IPS-11a (cell line): ENCODE results near the gene OIP5.
A peak's percentile ranks its signal among the peaks of the same experiment; 100 is the strongest.
"Not testable (repeated sequence)": the region's sequence is repeated elsewhere in the genome, so short reads cannot be mapped to it uniquely, and the experiment has no call there.

Experiments used
- H3K4me3 ChIP-seq: one replicate; pipeline ENCODE4 v1.5.1; 2013; ENCODE audit warnings: low read depth, low read length, control low read depth

Gene OIP5

DNA sequence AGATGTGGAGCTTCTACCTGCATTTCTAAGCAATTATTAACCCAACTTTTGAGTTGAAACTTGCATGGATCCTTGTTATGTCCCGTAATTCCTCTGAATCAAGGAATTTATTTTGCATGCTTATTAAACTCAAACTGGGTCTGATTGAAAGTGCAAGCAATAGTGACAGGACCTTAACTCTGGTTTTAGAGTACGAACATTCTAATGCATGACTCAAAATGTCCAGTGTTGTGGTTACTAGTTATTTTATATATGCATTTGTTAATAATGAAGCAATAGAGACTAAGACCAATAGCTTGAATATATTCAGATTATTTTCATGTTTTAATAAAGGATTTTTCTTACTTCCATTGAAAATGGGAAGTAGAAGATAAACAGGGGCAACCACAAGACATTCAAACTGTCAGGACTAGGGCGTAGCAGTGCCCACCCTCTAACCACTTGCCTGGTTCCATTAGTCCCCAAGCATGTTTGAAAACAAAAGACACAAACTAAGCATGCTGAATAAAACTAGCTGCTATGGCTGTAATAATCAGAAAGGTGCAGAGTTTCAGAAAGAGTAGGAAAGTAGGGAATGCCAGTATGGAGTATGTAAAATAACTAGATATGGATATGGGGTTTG lies 28.1 kb downstream of the OIP5 start:
- H3K4me3 ChIP-seq, result no peak overlapping the region

DNA sequence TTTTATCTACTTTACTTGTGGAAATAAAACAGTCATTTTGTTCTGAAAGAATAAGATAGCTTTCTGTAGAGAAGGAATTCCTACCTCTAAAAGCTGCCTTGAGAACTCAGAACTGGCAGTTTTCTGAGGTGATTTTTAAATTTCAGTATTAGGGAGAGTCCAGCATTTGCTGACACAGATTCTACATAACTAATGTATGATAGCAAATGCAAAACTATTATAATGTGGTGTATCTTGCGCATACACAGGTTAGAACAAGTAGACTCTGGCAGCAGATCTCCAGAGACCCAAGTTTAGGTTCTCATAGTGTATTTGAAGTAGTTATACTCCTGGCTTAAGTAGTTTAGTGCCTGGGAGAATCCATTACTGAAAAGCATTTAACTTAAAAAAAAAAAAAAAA lies 30.8 kb downstream of the OIP5 start:
- H3K4me3 ChIP-seq, result no peak overlapping the region

GRCh38 chr15:41301139-41301538 lies 31.3 kb downstream of the OIP5 start:
- not testable (repeated sequence) for H3K4me3 ChIP-seq

DNA sequence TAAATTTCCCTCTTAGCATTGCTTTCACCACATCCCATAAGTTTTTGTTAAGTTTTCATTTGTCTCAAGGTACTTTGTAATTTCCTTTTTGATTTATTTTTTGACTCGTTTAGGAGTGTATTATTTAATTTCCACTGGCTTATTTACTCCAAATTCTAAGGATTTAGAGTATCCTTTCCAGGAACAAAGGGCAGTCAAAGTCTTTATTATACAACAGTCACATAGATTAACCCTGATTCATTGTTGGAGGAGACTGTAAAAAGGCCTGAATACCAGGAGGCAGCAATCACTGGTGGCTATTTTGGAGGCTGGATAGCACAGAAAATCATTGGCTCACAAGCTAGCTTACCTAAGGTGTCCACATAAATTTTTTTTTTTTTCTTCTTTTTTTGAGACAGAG lies 39.9 kb downstream of the OIP5 start:
- no peak overlapping the region for H3K4me3 ChIP-seq

- no peak overlapping the region for H3K4me3 ChIP-seq
These were observed 41.2 kb downstream of the OIP5 start for GRCh38 chr15:41291065-41291631.

DNA sequence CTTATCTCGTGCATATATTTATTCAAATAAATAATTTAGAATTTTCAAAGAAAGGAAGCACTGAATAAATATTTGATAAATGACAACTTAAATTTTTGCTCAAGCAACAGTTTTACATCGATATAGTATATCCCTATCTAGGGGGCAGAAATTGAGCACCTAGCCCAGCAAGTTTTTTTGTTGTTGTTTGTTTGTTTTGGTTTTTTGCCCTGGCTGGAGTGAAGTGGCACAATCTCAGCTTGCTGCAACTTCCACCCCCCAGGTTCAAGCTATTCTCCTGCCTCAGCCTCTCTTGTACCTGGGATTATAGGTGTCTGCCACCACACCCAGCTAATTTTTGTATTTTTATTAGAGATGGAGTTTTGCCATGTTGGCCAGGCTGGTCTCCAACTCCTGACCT lies 42.4 kb downstream of the OIP5 start:
- H3K4me3 ChIP-seq, result no peak overlapping the region

GRCh38 chr15:41288464-41288863 lies 43.9 kb downstream of the OIP5 start:
- no peak overlapping the region for H3K4me3 ChIP-seq

DNA sequence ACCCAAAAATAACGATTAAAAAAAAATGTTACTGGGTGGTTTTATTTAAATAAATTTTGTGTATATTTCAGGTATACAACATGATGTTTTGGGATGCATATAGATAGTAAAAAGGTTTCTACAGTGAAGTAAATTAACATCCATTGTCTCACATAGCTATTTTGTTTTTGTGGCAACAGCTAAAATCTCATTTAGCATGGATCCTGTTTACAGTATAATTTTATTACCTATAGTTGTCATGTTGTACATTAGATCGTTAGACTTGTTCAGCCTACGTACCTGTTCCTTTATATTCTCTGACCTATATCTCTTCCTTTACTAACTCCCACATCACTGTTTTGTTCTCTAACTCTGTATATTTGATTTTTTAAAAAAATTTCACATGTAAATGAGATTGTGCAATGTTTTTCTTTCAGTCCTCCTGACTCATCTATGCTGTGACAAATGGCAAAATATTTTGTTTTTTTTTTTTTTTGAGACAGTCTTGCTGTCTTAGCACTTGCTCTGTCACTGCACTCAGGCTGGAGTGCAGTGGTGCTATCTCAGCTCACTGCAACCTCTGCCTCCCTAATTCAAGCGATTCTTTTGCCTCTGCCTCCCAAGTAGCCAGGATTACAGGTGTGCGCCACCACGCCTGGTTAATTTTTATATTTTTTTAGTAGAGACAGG lies 45.6 kb downstream of the OIP5 start:
- no peak overlapping the region for H3K4me3 ChIP-seq

DNA sequence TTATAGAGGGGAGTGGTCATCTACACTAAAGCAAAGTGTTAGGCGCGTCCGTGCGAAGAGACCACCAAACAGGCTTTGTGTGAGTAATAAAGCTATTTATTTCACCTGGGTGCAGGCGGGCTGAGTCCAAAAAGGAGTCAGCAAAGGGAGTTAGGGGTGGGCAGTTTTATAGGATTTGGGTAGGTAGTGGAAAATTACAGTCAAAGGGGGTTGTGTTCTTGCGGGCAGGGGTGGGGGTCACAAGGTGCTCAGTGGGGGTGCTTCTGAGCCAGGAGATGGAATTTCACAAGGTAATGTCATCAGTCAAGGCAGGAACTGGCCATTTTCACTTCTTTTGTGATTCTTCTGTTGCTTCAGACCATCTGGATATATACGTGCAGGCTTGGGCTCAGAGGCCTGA lies 47.1 kb downstream of the OIP5 start:
- H3K4me3 ChIP-seq, result peak overlapping the region; percentile 98

GRCh38 chr15:41284427-41285177 lies 47.8 kb downstream of the OIP5 start:
- peak overlapping the region; percentile 98 for H3K4me3 ChIP-seq

GRCh38 chr15:41283653-41284426 lies 48.6 kb downstream of the OIP5 start:
- peak overlapping the region; percentile 98 for H3K4me3 ChIP-seq

DNA sequence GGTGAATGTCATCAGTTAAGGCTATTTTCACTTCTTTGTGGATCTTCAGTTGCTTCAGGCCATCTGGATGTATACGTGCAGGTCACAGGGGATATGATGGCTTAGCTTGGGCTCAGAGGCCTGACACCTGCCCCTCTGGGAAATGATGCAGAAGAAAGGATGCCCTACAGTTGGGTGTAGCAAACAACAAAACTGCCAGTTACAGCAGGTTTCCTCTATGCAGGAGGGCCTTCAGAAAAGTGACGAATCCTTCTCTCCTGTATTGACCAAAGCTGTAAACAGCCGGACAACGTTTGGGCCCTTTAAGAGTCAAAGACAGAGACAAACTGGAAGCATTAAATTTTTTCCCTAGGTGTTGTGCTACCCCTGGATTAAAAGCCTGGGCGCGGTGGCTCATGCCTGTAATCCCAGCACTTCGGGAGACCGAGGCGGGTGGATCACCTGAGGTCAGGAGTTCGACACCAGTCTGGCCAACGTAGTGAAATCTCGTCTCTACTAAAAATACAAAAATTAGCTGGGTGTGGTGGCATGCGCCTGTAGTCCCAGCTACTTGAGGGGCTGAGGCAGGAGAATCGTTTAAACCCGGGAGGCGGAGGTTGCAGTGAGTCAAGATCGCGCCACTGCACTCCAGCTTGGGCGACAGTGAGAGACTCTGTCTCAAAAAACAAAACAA lies 49.3 kb downstream of the OIP5 start:
- H3K4me3 ChIP-seq, result peak overlapping the region; percentile 98

GRCh38 chr15:41282436-41282835 lies 50.0 kb downstream of the OIP5 start:
- not testable (repeated sequence) for H3K4me3 ChIP-seq

GRCh38 chr15:41281236-41281635 lies 51.2 kb downstream of the OIP5 start:
- no peak overlapping the region for H3K4me3 ChIP-seq

DNA sequence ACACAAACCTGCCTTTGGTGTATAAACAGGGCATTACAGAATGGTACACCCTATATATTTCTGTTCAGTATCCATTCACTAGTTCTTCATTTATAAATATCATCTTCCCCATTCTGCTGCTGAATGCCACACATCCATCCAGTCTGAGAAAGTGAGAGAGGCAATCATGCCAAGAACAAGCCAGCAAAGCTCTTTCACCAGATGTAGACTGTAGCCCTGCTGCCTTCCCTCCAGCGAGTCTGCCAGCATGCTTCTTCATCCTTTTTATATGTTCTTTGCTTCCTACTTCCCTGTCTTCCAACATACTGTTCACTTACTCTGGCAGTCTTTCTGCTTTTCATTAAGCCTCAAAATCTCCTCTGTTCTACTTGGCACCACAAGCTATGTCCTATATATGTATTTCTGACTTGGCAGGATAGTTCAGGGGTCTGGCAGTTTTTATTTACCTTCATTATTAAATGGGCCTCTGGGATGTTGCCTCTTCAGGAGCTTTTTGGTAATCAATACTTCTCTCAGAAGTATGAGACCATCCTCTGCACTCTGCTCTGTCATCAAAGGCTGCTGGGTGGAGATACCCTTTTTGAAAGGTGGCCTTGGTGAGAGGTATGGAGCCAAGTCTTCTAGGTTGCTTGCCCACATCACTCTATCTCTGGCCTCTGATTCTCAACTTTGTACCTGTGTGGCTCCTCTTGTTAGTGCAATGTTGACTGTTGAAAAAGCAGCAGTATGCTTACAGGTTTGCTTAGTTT lies 52.7 kb downstream of the OIP5 start:
- H3K4me3 ChIP-seq, result no peak overlapping the region

GRCh38 chr15:41278319-41278718 lies 54.1 kb downstream of the OIP5 start:
- no peak overlapping the region for H3K4me3 ChIP-seq

DNA sequence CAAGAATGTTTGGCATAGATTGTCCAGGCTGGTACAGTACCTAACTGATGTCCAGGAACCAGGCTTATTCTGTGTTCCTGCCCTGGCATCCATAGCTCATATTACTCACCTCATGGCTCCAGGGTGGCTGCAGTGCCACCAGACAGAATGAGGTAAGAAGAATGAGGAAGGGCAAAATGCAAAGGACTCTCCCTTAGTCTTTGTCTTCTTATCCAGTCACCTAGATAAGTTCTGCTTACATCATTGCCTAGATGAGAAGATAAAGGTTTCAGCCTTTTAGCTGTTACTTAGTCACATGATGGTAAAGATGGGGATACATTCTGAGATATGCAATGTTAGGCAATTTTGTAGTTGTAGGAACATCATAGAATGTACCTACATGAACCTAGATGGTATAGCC lies 55.6 kb downstream of the OIP5 start:
- no peak overlapping the region for H3K4me3 ChIP-seq

DNA sequence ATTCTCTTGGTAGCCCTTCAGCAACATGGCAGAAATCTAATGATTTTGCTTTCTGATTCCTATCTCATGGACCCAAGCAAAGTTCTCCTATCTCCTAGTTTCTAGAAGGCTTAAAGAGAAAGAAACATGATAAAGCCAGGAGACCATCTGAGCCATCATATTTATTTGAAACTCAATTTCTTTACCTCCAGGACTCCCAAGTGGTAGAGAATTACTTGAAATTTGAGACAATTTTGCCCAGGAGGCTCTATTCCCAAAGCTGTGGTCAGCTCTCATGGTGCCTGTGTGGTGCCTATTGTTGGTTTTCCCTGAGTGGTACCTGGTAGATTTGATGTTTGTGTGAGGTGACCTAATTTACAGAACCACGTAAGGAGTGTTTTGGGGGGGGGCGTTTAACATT lies 62.5 kb downstream of the OIP5 start:
- H3K4me3 ChIP-seq, result no peak overlapping the region

- no peak overlapping the region for H3K4me3 ChIP-seq
These were observed 68.5 kb downstream of the OIP5 start for GRCh38 chr15:41263891-41264351.

DNA sequence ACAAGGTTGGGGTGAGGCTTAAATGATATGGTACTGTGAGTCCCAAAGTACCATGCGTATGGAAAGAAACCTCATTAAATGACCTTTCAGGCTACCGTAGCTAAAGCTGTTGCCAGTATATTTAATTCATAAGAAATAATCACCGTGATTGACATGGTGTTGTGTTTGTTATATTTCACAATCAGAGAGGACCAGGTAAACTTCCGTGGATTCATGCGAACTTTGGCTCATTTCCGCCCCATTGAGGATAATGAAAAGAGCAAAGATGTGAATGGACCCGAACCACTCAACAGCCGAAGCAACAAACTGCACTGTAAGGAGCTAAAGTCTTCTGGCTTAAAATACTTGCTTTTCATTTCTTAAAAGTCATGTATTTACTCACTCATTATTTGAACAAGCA lies 69.8 kb downstream of the OIP5 start:
- H3K4me3 ChIP-seq, result no peak overlapping the region
